ENCODE measurements around the gene SHISA3. TPM values are rescaled to one million over a fixed set of nuclear protein-coding genes. Genes with fewer than 3 reads are reported as not detected.
"Not testable (repeated sequence)": the region's sequence is repeated elsewhere in the genome, so short reads cannot be mapped to it uniquely, and the experiment has no call there.

SHISA3 gene
- total RNA-seq, 2 donors from 2014 or later, result 0.36 TPM; not detected in 1

DNA sequence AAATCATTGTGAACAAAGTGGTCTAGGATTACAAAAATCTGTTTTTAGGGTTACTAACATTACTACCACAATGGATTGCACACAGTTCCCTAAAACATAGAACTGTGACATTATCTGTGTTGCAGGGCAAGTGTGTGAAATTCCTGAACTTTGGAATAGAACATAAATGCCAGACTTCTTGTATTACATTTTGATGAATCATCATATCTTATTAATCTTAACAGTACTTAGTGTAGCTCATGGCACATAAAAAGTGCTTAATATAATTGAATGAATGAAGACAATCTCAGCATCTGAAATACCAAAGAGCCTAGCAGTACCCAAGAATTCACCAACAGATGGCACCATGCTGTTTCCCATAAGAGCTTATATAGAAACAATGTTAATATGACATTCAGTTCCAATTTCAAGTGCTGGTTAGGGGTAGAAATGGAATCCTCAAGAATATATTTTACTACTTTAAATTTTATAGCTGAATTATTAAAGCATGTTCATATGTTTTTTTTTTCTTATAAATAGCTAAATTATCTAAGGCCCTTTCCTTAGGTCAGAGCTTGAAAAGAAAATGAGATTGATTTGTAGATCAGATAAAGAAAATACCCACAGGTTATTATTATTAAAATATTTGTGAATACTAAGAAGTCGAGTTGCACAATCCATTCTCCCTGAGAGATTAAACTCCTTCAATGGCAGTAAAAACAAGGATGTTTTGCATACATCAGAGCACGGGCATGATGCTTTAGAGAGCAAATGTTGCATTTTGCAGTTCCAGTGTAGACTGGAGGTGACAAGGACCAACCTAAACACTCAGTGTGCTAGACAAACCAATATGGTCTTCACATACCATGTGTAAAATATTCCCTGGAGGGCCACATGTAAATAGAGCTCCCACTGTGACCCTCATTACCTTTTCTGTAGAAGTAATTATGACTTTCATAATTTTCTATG lies 25.7 kb upstream of the SHISA3 start:
- Histone ChIP-seq H3K4me1 (replicated peaks) (no peaks in the 10 kb centered on the region), H3K9me3 (no peaks in the 10 kb centered on the region), H3K36me3 (no peaks in the 10 kb centered on the region), H3K27ac (no peak overlapping the region), H3K27me3 (replicated peaks; ENCODE audit: insufficient read depth) (no peaks in the 10 kb centered on the region), H3K4me3 (no peak overlapping the region)
- intact Hi-C loops (cut with DNase I), result loop anchor here (10.0 kb wide), 1 partner anchor 143 kb away; no protein-coding TSS in a partner anchor
- TF ChIP-seq POLR2A (IDR thresholded peaks at IDR 0.05), result no peak
- TF ChIP-seq, protein P1, sequence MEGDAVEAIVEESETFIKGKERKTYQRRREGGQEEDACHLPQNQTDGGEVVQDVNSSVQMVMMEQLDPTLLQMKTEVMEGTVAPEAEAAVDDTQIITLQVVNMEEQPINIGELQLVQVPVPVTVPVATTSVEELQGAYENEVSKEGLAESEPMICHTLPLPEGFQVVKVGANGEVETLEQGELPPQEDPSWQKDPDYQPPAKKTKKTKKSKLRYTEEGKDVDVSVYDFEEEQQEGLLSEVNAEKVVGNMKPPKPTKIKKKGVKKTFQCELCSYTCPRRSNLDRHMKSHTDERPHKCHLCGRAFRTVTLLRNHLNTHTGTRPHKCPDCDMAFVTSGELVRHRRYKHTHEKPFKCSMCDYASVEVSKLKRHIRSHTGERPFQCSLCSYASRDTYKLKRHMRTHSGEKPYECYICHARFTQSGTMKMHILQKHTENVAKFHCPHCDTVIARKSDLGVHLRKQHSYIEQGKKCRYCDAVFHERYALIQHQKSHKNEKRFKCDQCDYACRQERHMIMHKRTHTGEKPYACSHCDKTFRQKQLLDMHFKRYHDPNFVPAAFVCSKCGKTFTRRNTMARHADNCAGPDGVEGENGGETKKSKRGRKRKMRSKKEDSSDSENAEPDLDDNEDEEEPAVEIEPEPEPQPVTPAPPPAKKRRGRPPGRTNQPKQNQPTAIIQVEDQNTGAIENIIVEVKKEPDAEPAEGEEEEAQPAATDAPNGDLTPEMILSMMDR (IDR thresholded peaks at IDR 0.05), result peak in 3 of 4 experiments; percentile 31 to 57 (median 56)
- TF ChIP-seq POLR2AphosphoS5 (IDR thresholded peaks at IDR 0.05), result no peak
- WGBS, result 47% methylated on average over 2 of the region's 2 CpGs
- DNase-seq (ENCODE audit: low spot score), result no peak

- intact Hi-C loops (cut with DNase I), result loop anchor here (10.0 kb wide), 1 partner anchor 142 kb away; no protein-coding TSS in a partner anchor
- DNase-seq (ENCODE audit: low spot score), result not testable (repeated sequence)
Measured at GRCh38 chr4:42372303-42372702, 25.0 kb upstream of the SHISA3 start.

GRCh38 chr4:42377497-42377896 lies 19.8 kb upstream of the SHISA3 start:
- no peaks in the 10 kb centered on the region for H3K9me3 ChIP-seq
- no peak overlapping the region for H3K27ac ChIP-seq
- intact Hi-C loops (cut with DNase I), result loop anchor here (10.0 kb wide), 1 partner anchor 137 kb away; no protein-coding TSS in a partner anchor
- H3K4me3 ChIP-seq, result no peak overlapping the region
- H3K36me3 ChIP-seq, result no peaks in the 10 kb centered on the region
- H3K4me1 ChIP-seq (replicated peaks), result no peaks in the 10 kb centered on the region
- no peak for DNase-seq (ENCODE audit: low spot score)
- WGBS, result 92% methylated on average over 4 of the region's 4 CpGs
- TF ChIP-seq POLR2AphosphoS5 (IDR thresholded peaks at IDR 0.05), result no peak
- no peaks in the 10 kb centered on the region for H3K27me3 ChIP-seq (replicated peaks; ENCODE audit: insufficient read depth)

More at GRCh38 chr4:42372303-42372702, 25.0 kb upstream of the SHISA3 start:
- H3K27me3 ChIP-seq (replicated peaks; ENCODE audit: insufficient read depth); H3K9me3 ChIP-seq; H3K4me1 ChIP-seq (replicated peaks); H3K27ac ChIP-seq; H3K4me3 ChIP-seq; H3K36me3 ChIP-seq: not testable (repeated sequence)
- 95% methylated on average over 6 of the region's 6 CpGs for WGBS

- DNase-seq (ENCODE audit: low spot score), result no peak
- no peaks in the 10 kb centered on the region for H3K27me3 ChIP-seq (replicated peaks; ENCODE audit: insufficient read depth)
- no peaks in the 10 kb centered on the region for H3K9me3 ChIP-seq
- intact Hi-C loops (cut with DNase I), result no loop called here
- no peak overlapping the region for H3K4me3 ChIP-seq
- H3K36me3 ChIP-seq, result no peaks in the 10 kb centered on the region
- H3K27ac ChIP-seq, result no peak overlapping the region
- no peaks in the 10 kb centered on the region for H3K4me1 ChIP-seq (replicated peaks)
- TF ChIP-seq POLR2AphosphoS5 (IDR thresholded peaks at IDR 0.05), result no peak
- no peak for TF ChIP-seq POLR2A (IDR thresholded peaks at IDR 0.05)
- TF ChIP-seq, protein P1 (IDR thresholded peaks at IDR 0.05), result no peak
- 94% methylated on average over 2 of the region's 2 CpGs for WGBS
Measured at GRCh38 chr4:42381666-42382065, 15.6 kb upstream of the SHISA3 start.

- TF ChIP-seq POLR2AphosphoS5 (IDR thresholded peaks at IDR 0.05), result no peak
- TF ChIP-seq POLR2A (IDR thresholded peaks at IDR 0.05), result no peak
- TF ChIP-seq, protein P1 (IDR thresholded peaks at IDR 0.05), result no peak
- H3K27me3 ChIP-seq (replicated peaks; ENCODE audit: insufficient read depth), result no peaks in the 10 kb centered on the region
- intact Hi-C loops (cut with DNase I), result no loop called here
- no peaks in the 10 kb centered on the region for H3K4me1 ChIP-seq (replicated peaks)
- H3K9me3 ChIP-seq, result no peaks in the 10 kb centered on the region
- H3K27ac ChIP-seq, result no peak overlapping the region
- no peak overlapping the region for H3K4me3 ChIP-seq
- 100% methylated on average over 1 of the region's 1 CpG for WGBS
- H3K36me3 ChIP-seq, result no peaks in the 10 kb centered on the region
- no peak for DNase-seq (ENCODE audit: low spot score)
Measured at GRCh38 chr4:42385516-42385915, 11.8 kb upstream of the SHISA3 start.

Measured in prostate gland (tissue), 2 donors.